DOHH2 (cell line): ENCODE measurements around the gene LCOR.

Experiments
- H3F3A ChIP-seq: fragments of 200-600 bp; sonication (generic), shearing (Covaris generic); 2 replicates; pipeline ENCODE4 v1.6.0; 2016; ENCODE audit warnings: antibody characterized with exemption, mild to moderate bottlenecking; ENCODE audit not compliant: control insufficient read depth, insufficient read depth
- H3K27ac ChIP-seq: fragments of 200-600 bp; sonication (generic); 2 replicates; pipeline ENCODE4 v1.5.1; 2014; ENCODE audit warnings: low read depth, mild to moderate bottlenecking, low read length, moderate library complexity
- H3K27me3 ChIP-seq: fragments of 200-600 bp; sonication (generic); 2 replicates; pipeline ENCODE4 v1.6.1; 2014; ENCODE audit warnings: mild to moderate bottlenecking, low read length, mixed read lengths; ENCODE audit not compliant: control insufficient read depth
- H3K36me3 ChIP-seq: fragments of 200-600 bp; sonication (generic); 2 replicates; pipeline ENCODE4 v1.6.1; 2014; ENCODE audit warnings: mild to moderate bottlenecking, low read length, moderate library complexity, mixed read lengths; ENCODE audit not compliant: control insufficient read depth
- H3K4me1 ChIP-seq: fragments of 200-600 bp; sonication (generic); 2 replicates; pipeline ENCODE4 v1.6.1; 2014; ENCODE audit warnings: mild to moderate bottlenecking, low read length, mixed read lengths; ENCODE audit not compliant: control insufficient read depth
- H3K4me2 ChIP-seq: fragments of 200-600 bp; sonication (generic); 2 replicates; pipeline ENCODE4 v1.6.0; 2014; ENCODE audit warnings: mild to moderate bottlenecking, low read length, moderate library complexity
- H3K4me3 ChIP-seq: fragments of 200-600 bp; sonication (generic); 2 replicates; pipeline ENCODE4 v1.5.1; 2014; ENCODE audit warnings: mild to moderate bottlenecking, low read length, mixed read lengths
- H3K79me2 ChIP-seq: fragments of 200-600 bp; sonication (generic); 2 replicates; pipeline ENCODE4 v1.6.1; 2014; ENCODE audit warnings: mild to moderate bottlenecking, low read length, mixed read lengths; ENCODE audit not compliant: control insufficient read depth
- H3K9me2 ChIP-seq: fragments of 200-600 bp; sonication (generic); replicated peaks from 2 replicates; pipeline ENCODE4 v1.6.1; 2014; ENCODE audit warnings: mild to moderate bottlenecking, low read length, mixed read lengths; ENCODE audit not compliant: control insufficient read depth
- H3K9me3 ChIP-seq: fragments of 200-600 bp; sonication (generic); 2 replicates; pipeline ENCODE4 v1.6.1; 2014; ENCODE audit warnings: antibody characterized with exemption, low read length, mixed read lengths; ENCODE audit not compliant: control insufficient read depth, insufficient read depth
- H4K20me1 ChIP-seq: fragments of 200-600 bp; sonication (generic); 2 replicates; pipeline ENCODE4 v1.6.0; 2014; ENCODE audit warnings: low read depth, mild to moderate bottlenecking, antibody characterized with exemption, low read length, moderate library complexity; ENCODE audit not compliant: control insufficient read depth, insufficient read depth
- CTCF ChIP-seq: fragments of 200-600 bp; sonication (generic); IDR thresholded peaks from one replicate; pipeline ENCODE4 v1.5.1; 2014; ENCODE audit warnings: antibody characterized with exemption, mild to moderate bottlenecking, low read depth, low read length; ENCODE audit not compliant: poor library complexity, severe bottlenecking
- EZH2phosphoT487 ChIP-seq: fragments of 200-600 bp; sonication (generic); IDR thresholded peaks from 2 replicates; pipeline ENCODE4 v1.6.1; 2017; ENCODE audit warnings: borderline replicate concordance, mild to moderate bottlenecking, antibody characterized with exemption, low read length, moderate library complexity, mixed read lengths

LCOR gene

GRCh38 chr10:96791902-96792301, 40.2 kb upstream of the LCOR start:
- Histone ChIP-seq H3K4me2 (no peak overlapping the region), H3K36me3 (no peaks in the 10 kb centered on the region), H3K9me3 (no peaks in the 10 kb centered on the region), H3K27me3 (no peaks in the 10 kb centered on the region), H3K79me2 (no peaks in the 10 kb centered on the region), H4K20me1 (no peaks in the 10 kb centered on the region), H3K9me2 (no peaks in the 10 kb centered on the region), H3K27ac (no peak overlapping the region), H3K4me1 (peaks cover 36% of the 10 kb centered on the region), H3K4me3 (no peak overlapping the region), H3F3A (peaks cover 16% of the 10 kb centered on the region)
- TF ChIP-seq CTCF (no peak), EZH2phosphoT487 (no peak)

- peaks cover 8% of the 10 kb centered on the region for H3K4me1 ChIP-seq
- no peaks in the 10 kb centered on the region for H3K9me2 ChIP-seq
- no peaks in the 10 kb centered on the region for H4K20me1 ChIP-seq
- H3K4me3 ChIP-seq = no peak overlapping the region
- H3K9me3 ChIP-seq = no peaks in the 10 kb centered on the region
- TF ChIP-seq CTCF (no peak), EZH2phosphoT487 (no peak)
- no peak overlapping the region for H3K27ac ChIP-seq
- H3K36me3 ChIP-seq = no peaks in the 10 kb centered on the region
- 0 out of 2 replicates have a peak, but pooled peaks cover 4% of the 10 kb centered on the region for H3F3A ChIP-seq
- H3K79me2 ChIP-seq = no peaks in the 10 kb centered on the region
- H3K27me3 ChIP-seq = no peaks in the 10 kb centered on the region
- no peak overlapping the region for H3K4me2 ChIP-seq
These were observed 37.0 kb upstream of the LCOR start for GRCh38 chr10:96794836-96795733.

GRCh38 chr10:96797485-96797884, 34.6 kb upstream of the LCOR start:
- Histone ChIP-seq H3K4me3 (no peak overlapping the region), H3K79me2 (no peaks in the 10 kb centered on the region), H3K9me3 (peaks cover under 1% of the 10 kb centered on the region), H3K4me2 (no peak overlapping the region), H3K36me3 (no peaks in the 10 kb centered on the region), H3K27me3 (no peaks in the 10 kb centered on the region), H3K4me1 (peaks cover 4% of the 10 kb centered on the region), H4K20me1 (no peaks in the 10 kb centered on the region), H3F3A (peaks cover 7% of the 10 kb centered on the region; the same call in 1 of the 2 replicates), H3K9me2 (no peaks in the 10 kb centered on the region), H3K27ac (no peak overlapping the region)
- no peak for TF ChIP-seq CTCF
- no peak for TF ChIP-seq EZH2phosphoT487
